ENCODE measurements around the gene CCDC106.
A peak's percentile ranks its signal among the peaks of the same experiment; 100 is the strongest.

The CCDC106 gene

GRCh38 chr19:55641426-55642152 lies 6.4 kb upstream of the CCDC106 start:
- TF ChIP-seq CTCF (IDR thresholded peaks at IDR 0.05; ENCODE audit: control insufficient read depth, insufficient read depth, low read depth, low read length, missing control alignments): no peak
- peak overlapping the region; percentile 73 for H3K4me3 ChIP-seq (ENCODE audit: control insufficient read depth, low read depth, low read length)
- DNase-seq (ENCODE audit: low read depth): no peak

- no peak for DNase-seq (ENCODE audit: low read depth)
- H3K4me3 ChIP-seq (ENCODE audit: control insufficient read depth, low read depth, low read length): peak overlapping the region; percentile 78
- no peak for TF ChIP-seq CTCF (IDR thresholded peaks at IDR 0.05; ENCODE audit: control insufficient read depth, insufficient read depth, low read depth, low read length, missing control alignments)
These were observed 5.6 kb upstream of the CCDC106 start for GRCh38 chr19:55642153-55643002.

DNA sequence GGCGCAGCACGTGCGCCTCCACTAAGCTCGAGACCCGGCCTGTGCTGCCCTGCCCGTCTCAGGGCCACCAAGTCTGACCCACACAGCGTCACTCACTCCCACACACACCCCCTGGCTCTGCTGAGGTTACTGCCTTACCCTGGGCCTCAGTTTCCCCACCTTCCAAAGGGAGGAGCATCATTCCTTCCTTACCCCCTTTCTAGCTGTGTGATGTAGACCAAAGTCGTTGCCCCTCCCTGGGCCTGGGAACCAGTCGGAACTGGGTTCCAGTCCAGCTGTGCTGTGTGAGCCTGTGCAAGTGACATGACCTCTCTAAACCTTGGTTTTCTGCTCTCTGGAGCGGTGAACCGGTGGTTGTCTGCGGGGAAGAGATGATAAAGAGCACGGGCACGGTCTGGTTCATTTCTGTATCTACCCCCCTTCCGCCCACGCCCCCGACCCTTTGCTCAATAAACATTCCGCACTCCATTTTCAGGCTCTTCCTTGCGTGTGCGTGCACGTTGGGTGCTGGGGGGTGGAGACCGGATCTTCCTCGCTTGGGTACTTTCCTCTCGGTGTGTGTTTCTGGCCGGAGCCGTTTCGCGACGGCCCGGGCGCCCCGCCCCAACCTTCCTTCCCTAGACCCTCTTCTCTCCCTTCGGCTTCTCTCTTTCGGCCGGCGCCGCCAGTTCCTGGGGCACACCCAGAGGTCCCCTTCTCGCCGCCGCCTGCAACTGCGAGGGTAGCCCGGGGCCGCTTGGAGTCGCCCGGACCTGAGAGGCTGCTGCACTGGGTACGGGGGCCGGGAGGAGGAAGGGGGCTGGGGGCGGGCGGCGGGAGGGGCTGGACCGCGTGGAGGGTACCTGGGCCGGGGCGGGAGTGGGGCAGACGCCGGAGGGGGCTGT lies 4.8 kb upstream of the CCDC106 start, which contains the start of gene ZNF581:
TSS of gene ZNF581 (plus strand) at position 647 of the 884 bp plus-strand sequence. CDS start 923 bp downstream, outside the sequence.
- H3K4me3 ChIP-seq (ENCODE audit: control insufficient read depth, low read depth, low read length): peak within 1 kb of the TSS; percentile 78
- no peak for TF ChIP-seq CTCF (IDR thresholded peaks at IDR 0.05; ENCODE audit: control insufficient read depth, insufficient read depth, low read depth, low read length, missing control alignments)
- no peak for DNase-seq (ENCODE audit: low read depth)

DNA sequence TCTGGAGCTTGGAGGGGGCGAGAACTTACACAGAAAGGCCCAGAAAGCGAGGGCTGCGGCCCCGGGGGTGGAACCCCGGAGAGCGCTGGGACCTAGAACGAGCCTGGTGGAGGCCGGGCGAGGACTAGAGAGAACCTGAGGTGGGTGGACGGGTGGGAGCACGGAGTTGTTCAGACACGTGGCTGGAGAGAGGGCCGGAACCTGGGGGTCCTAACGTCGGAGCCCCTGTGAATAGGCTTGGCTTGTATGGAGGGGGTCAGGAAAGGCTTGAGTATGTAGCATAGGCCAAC lies 4.2 kb upstream of the CCDC106 start:
- no peak for DNase-seq (ENCODE audit: low read depth)
- H3K4me3 ChIP-seq (ENCODE audit: control insufficient read depth, low read depth, low read length): peak overlapping the region; percentile 78
- TF ChIP-seq CTCF (IDR thresholded peaks at IDR 0.05; ENCODE audit: control insufficient read depth, insufficient read depth, low read depth, low read length, missing control alignments): no peak

- DNase-seq (ENCODE audit: low read depth): no peak
- no peak for TF ChIP-seq CTCF (IDR thresholded peaks at IDR 0.05; ENCODE audit: control insufficient read depth, insufficient read depth, low read depth, low read length, missing control alignments)
- H3K4me3 ChIP-seq (ENCODE audit: control insufficient read depth, low read depth, low read length): peak overlapping the region; percentile 78
These were observed 3.7 kb upstream of the CCDC106 start for GRCh38 chr19:55644191-55644833.

Data from AG09309 (cell line).